Stomach (tissue), 9 donors: ENCODE results near the gene CYP27A1. TPM values are rescaled to one million over a fixed set of nuclear protein-coding genes. Genes with fewer than 3 reads are reported as not detected.

ENCODE experiments used
- DNase-seq, 2 donors: peaks; one replicate each; pipeline versions ENCODE4 v3.0.0 to v3.0.0-alpha.2; 2013 to 2019
- H3K27ac ChIP-seq, 5 donors: fragments of 200-600 bp in 4 of 5; sonication (generic) in 4 of 5; one replicate each; pipeline ENCODE4 v1.5.1; 2013 to 2019; ENCODE audit warnings: mild to moderate bottlenecking in 1 of 5, moderate library complexity in 1 of 5
- H3K27me3 ChIP-seq, 3 donors: fragments of 200-600 bp; sonication (generic); one replicate each; pipeline ENCODE4 v1.5.1; 2017 to 2019; ENCODE audit warnings: mixed run types in 1 of 3
- H3K36me3 ChIP-seq, 4 donors: fragments of 200-600 bp; sonication (generic); 1 replicate in 3 of 4; 2 replicates in 1 of 4; pipeline ENCODE4 v1.5.1; 2016 to 2019
- H3K4me1 ChIP-seq, 4 donors: fragments of 200-600 bp; sonication (generic); one replicate each; pipeline ENCODE4 v1.5.1; 2016 to 2019
- H3K4me3 ChIP-seq, 4 donors: fragments of 200-600 bp; sonication (generic) in 3 of 4; one replicate each; pipeline ENCODE4 v1.5.1; 2016 to 2019; ENCODE audit warnings: mild to moderate bottlenecking in 1 of 4
- H3K9me3 ChIP-seq, 4 donors: fragments of 200-600 bp; sonication (generic); one replicate each; pipeline ENCODE4 v1.5.1; 2016 to 2019
- CTCF ChIP-seq, 7 experiments: fragments of 450-650 bp in 4 of 7; fragments of 200-600 bp in 3 of 7; sonication (generic) in 3 of 7; IDR thresholded peaks; one replicate each; pipeline ENCODE4 v1.5.1; 2016 to 2019; ENCODE audit warnings: antibody characterized with exemption in 7 of 7, control low read depth in 2 of 7, mild to moderate bottlenecking in 1 of 7
- EP300 ChIP-seq: sonication (generic); formaldehyde crosslinking; IDR thresholded peaks from one replicate; pipeline ENCODE4 v1.6.1; 2017; ENCODE audit warnings: antibody characterized with exemption
- POLR2A ChIP-seq, 4 donors: fragments of 450-650 bp; IDR thresholded peaks; one replicate each; pipeline ENCODE4 v1.6.1; 2016; ENCODE audit warnings: antibody characterized with exemption in 4 of 4, control low read depth in 2 of 4, mild to moderate bottlenecking in 1 of 4, moderate library complexity in 1 of 4
- POLR2AphosphoS5 ChIP-seq, 3 donors: sonication (generic); formaldehyde crosslinking; IDR thresholded peaks; one replicate each; pipeline ENCODE4 v1.6.1; 2016; ENCODE audit warnings: antibody characterized with exemption in 3 of 3
- WGBS, 5 donors: extraction: QIAGEN DNeasy Blood & Tissue Kit in 3 of 5; methylation state at CpG; one replicate each; pipeline versions ENCODE4 v1.1.5 to v1.1.7; 2013 to 2018; 5-methylcytosine and 5-hydroxymethylcytosine counted together
- intact Hi-C: fragments of 100-400 bp; cut with DNase I; formaldehyde crosslinking; loops from one replicate; pipeline ENCODE4 v1.15.1; 2023; ENCODE audit warnings: low total_unique reads
- polyA plus RNA-seq, 3 donors: library from polyadenylated mRNA; stranded (reverse); fragments of 200-250 nt; gene quantifications; one replicate each; pipeline ENCODE4 v1.2.3, GENCODE V29; 2013
- total RNA-seq, 5 donors: library from RNA; depleted of rRNA; stranded (reverse); fragments of >200 nt; gene quantifications; one replicate each; pipeline versions ENCODE4 v1.1.0 to v1.2.3, GENCODE V29; 2014 to 2016
- donor health status: healthy with polysubstance abuse.
- donor health status: Bipolar disorder and iron deficiency.
- donor health status: healthy.

The CYP27A1 gene
- total and polyA plus RNA-seq, 8 donors: 4.4 to 546 (median 13.6) TPM

GRCh38 chr2:218855305-218856166, 73.6 kb downstream of the CYP27A1 start:
- Histone ChIP-seq H3K36me3 (no peaks in the 10 kb centered on the region), H3K27ac (no peak overlapping the region), H3K9me3 (no peaks in the 10 kb centered on the region), H3K4me3 (no peak overlapping the region), H3K27me3 (peaks cover 26 to 99% (median 71%) of the 10 kb centered on the region in 3 donors), H3K4me1 (peaks cover 18 to 30% (median 24%) of the 10 kb centered on the region in 4 donors)
- TF ChIP-seq CTCF (IDR thresholded peaks at IDR 0.05) (no peak), POLR2A (IDR thresholded peaks at IDR 0.05) (no peak), EP300 (no peak), POLR2AphosphoS5 (IDR thresholded peaks at IDR 0.05) (no peak)
- WGBS, 5 donors: 34 to 40% (median 38%) methylated on average over 12 to 14 of the region's 14 CpGs
- no peak for DNase-seq
- intact Hi-C loops: loop anchor here (10.0 kb wide), 1 partner anchor 151 kb away; no protein-coding TSS in a partner anchor

DNA sequence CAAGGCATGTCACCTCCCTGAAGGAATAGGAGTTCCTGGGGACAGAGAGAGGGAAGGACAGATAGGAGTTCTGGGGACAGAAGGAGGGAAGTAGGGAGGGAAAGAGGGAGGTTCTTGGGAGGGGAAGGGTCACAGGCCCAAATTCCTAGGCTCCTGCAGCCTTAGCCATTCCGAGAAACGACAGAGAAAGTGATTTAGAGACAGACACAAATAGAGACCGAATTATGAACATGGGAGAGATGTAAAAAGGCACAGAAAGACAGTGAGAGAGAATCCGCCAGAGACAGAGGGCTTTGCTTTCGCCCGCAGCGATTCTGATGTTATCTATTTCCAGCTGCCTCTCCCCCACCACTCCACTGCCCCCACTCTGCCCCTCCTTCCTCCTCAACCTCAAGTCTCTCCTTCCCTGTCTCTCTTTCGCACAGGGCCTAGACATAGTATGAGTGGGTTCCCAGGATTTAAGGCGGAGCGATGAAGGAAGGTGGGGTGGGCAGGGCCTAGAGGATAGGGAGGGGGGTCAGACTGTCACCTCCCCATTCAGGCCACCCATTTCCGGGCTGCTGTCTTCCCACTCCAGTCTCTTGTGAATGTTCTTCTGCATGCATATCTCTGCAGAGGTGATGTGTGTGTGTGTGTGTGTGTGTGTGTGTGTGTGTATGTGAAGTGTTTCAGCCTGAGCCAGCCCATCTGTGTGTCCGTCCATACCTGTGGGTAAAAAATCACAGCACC, 74.4 kb downstream of the CYP27A1 start:
- TF ChIP-seq CTCF (IDR thresholded peaks at IDR 0.05) (no peak), EP300 (no peak), POLR2A (IDR thresholded peaks at IDR 0.05) (no peak), POLR2AphosphoS5 (IDR thresholded peaks at IDR 0.05) (no peak)
- intact Hi-C loops: loop anchor here (10.0 kb wide), 1 partner anchor 152 kb away; no protein-coding TSS in a partner anchor
- Histone ChIP-seq H3K27me3 (peaks cover 28 to 99% (median 73%) of the 10 kb centered on the region in 3 donors), H3K27ac (no peak overlapping the region), H3K4me1 (peaks cover 24 to 38% (median 31%) of the 10 kb centered on the region in 4 donors), H3K4me3 (no peak overlapping the region), H3K36me3 (no peaks in the 10 kb centered on the region), H3K9me3 (no peaks in the 10 kb centered on the region)
- no peak for DNase-seq
- 24 to 39% (median 35%) methylated on average over 12 of the region's 12 CpGs for WGBS, 5 donors

GRCh38 chr2:218856896-218857243, 74.9 kb downstream of the CYP27A1 start:
- Histone ChIP-seq H3K4me3 (no peak overlapping the region), H3K4me1 (peaks cover 24 to 38% (median 32%) of the 10 kb centered on the region in 4 donors), H3K27ac (no peak overlapping the region), H3K9me3 (no peaks in the 10 kb centered on the region), H3K27me3 (peaks cover 28 to 99% (median 77%) of the 10 kb centered on the region in 3 donors), H3K36me3 (no peaks in the 10 kb centered on the region)
- TF ChIP-seq POLR2AphosphoS5 (IDR thresholded peaks at IDR 0.05): no peak
- no peak for TF ChIP-seq POLR2A (IDR thresholded peaks at IDR 0.05)
- TF ChIP-seq EP300: no peak
- TF ChIP-seq CTCF (IDR thresholded peaks at IDR 0.05): no peak
- no peak for DNase-seq
- WGBS, 5 donors: 44 to 79% (median 56%) methylated on average over 1 of the region's 1 CpG
- intact Hi-C loops: loop anchor here (10.0 kb wide), 1 partner anchor 152 kb away; no protein-coding TSS in a partner anchor

GRCh38 chr2:218857371-218858137, 75.6 kb downstream of the CYP27A1 start:
- H3K27ac ChIP-seq: no peak overlapping the region
- H3K4me1 ChIP-seq: peaks cover 24 to 38% (median 31%) of the 10 kb centered on the region in 4 donors
- intact Hi-C loops: loop anchor here (10.0 kb wide), 1 partner anchor 153 kb away; no protein-coding TSS in a partner anchor
- H3K27me3 ChIP-seq: peaks cover 25 to 99% (median 84%) of the 10 kb centered on the region in 3 donors
- no peak for TF ChIP-seq CTCF (IDR thresholded peaks at IDR 0.05)
- no peak for TF ChIP-seq EP300
- TF ChIP-seq POLR2A (IDR thresholded peaks at IDR 0.05): no peak
- no peak for TF ChIP-seq POLR2AphosphoS5 (IDR thresholded peaks at IDR 0.05)
- WGBS, 5 donors: 13 to 18% (median 15%) methylated on average over 10 of the region's 10 CpGs
- no peak overlapping the region for H3K4me3 ChIP-seq
- no peaks in the 10 kb centered on the region for H3K36me3 ChIP-seq
- no peaks in the 10 kb centered on the region for H3K9me3 ChIP-seq
- DNase-seq: peak in 1 of 2 donors; percentile 18
